HG02759 (cell line): Measurements from ENCODE around the gene KIF16B.
A peak's percentile ranks its signal among the peaks of the same experiment; 100 is the strongest.

Experiments
- ATAC-seq: cut with Tn5 transposase; IDR thresholded peaks from one replicate; pipeline ENCODE4 v1.9.1; 2021; ENCODE audit warnings: mild to moderate bottlenecking, moderate library complexity; ENCODE audit not compliant: unreplicated experiment

Gene KIF16B

DNA sequence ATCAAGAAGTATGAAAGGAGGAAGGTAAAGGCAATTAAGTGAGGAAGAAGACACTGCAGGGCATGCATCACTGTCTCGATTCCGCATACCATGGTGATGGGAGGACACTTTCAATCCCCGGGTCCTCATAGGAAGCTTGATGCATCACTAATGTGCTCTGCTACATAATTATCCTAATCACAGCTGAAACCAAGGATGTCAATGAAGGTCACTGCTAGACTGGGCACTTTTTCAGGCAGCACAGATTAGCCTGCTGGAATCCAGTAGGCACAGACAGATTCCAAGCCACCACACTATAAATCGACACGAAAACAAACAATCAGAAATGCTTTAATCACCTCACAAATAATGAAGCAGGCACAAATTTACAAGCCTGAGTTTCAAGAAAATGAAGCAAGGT is 206.7 kb downstream of the KIF16B start:
- ATAC-seq, result no peak

DNA sequence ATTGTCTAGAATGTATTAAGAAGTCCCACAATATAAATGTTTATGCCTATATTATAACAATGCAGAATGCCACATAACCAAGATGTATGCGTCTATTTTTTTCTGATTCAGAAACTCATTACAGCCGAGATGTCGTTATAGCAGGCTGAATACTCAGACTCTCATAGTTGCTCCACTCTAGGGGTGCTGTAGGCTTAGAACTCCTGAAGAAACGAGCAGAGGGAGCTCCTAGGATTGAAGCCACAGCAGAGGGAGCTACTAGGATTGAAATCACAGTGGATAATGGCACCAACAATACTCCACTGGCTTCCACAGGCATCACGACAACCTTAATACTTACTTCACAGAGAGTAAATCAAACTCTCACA is 208.9 kb downstream of the KIF16B start:
- no peak for ATAC-seq

DNA sequence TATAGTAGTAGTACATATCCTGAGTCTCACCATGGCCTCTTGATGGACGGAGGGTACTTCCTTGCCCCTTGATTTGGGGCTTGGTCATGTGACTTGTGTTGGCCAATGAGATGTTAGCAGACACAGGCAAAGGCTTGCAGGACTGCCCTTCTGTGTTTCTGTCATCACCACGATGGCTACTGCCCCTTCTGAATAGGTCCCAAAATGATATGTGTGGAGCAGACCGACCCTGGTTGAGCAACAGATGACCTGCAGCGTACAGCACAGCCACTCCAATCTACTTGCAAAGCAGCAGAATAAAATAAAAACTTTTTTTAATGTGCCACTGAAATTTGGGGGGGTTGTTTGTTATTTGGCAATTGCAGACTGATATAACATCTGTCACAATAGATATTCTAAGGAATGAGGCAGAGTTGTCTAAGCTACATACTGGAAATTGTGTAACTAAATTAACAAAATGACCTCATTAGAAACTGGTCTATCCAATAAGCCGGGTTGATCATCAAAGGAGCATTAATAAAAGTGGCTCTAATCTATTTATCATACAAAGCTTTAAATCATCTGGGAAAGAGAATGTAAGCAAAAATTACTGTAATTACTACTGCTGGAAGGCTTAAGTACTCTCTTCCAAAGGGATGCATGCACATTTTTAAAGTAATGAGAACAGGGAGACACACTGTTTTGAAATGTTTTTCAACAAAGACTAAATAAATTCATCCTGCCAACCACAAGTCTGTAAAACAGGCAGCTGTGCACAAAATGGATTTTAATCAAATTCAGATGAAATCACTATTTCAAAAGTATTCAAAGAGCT is 209.5 kb downstream of the KIF16B start:
- no peak for ATAC-seq

DNA sequence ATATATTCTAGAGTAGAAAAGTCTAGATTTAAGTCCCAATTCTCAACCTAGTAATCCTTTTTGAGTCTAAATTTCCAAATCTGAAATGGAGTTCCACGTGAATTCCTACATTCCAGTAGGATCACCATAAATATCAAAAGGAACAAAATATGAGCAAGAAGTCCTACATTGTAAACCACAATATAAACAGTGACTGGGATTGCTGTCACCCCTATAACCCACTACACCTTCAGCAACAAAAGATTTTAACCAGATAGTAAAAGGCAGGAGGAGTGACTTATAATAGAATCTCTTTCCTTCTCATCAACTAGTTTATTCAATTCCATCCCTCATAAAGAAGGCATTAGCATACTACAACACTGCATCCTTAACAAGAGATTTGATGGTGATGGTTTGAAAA is 210.6 kb downstream of the KIF16B start:
- ATAC-seq, result no peak

DNA sequence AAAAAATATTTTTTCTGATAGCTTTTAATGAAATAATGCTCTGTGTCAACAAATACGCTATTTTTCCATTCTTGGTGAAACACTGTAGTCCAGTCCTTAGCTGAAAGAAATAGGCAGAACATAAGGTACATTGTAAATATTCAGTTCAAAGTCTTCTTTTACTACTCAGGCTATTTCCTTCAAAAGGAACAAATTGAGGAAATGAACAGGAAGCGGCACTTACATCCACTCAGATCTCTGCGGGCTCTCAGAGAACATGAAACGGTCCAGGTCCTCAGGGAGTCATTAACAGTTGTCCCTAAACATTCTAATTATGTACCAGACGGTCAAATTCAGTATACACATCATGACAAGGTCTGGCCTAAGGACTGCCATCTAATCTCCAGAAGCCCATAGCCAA is 212.6 kb downstream of the KIF16B start:
- ATAC-seq, result no peak

DNA sequence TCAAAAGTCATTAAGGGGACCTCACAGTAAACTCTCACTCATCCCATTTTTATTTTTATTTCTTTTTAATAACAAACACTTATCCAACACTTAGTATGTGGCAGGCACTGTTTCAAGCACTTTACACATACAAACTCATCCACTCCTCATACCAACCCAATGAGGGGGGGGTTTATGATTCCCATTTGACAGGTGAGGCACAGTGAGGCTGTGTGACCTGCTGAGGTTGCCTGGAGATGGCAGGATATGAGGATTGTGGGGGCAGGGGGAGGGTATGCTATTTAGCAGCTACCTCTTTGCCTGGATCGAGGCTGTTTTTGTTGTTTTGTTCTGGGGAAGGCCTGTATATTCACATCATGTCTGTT is 219.8 kb downstream of the KIF16B start:
- no peak for ATAC-seq

DNA sequence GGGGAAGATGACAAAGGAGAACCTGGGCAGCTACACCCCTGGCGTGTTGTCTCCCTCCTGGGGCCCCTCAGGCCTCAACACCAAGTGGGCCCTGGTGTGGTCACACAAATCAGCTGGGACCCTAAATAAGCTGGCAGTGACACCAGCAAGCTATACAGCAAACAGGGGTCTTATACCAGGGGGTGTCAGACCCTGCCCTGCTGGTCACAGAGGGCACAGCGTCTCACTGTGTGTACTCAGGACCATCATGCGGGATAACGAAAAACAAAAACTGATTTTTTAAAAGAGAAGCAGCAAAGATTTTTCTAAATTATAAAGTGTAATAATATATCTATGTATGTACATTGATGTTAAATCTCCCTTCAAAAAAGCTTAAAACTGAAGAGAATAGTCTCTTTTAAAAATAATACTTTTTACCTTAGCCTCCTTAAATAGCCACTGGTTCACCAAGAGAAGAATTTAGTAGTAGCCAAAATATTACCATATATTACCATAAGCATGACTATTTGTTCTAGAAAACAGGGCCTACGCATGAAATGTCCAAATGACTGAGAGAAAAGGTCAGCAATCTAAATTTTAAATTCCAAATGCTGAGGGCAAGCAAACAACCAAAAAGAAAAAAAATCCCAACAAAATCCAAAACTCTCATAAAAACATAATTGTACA is 220.4 kb downstream of the KIF16B start:
- no peak for ATAC-seq

DNA sequence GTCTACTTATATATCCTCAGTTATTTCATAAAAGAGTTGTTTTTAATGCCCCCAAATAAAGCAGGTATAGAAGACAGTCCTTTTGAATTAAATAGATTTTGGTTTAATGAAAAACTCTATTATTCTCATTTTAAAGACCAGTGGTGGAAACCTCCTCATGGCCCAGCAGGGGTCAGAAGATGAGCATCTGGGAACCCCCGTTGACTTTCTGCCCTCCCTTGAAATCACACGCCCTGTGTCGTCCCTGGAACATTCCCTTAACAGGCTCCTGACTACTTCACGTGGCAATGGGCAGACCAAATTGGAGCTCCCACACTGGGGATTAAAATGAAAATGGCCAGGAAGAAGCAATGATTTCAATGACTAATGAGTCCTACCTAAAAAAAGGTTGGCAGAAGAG is 220.9 kb downstream of the KIF16B start:
- no peak for ATAC-seq

DNA sequence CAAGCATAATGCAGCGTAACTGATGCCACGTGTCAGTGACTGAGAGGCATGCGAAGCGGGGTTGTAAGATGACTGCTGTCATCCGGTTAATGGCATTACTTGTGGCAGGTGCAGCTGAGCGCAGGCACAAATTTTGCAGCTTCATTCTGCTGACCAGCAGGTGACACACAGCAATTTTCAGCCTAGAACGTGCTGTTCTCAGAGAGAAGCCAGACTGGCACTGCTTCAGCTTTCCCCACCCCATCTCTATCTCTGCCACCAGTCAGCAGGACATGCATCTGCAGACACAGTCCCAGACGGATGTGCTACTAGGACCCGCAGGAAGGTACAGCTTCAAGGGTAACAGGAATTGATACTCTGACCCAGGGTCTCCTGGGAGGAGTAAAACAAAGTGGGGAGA is 221.8 kb downstream of the KIF16B start:
- no peak for ATAC-seq

DNA sequence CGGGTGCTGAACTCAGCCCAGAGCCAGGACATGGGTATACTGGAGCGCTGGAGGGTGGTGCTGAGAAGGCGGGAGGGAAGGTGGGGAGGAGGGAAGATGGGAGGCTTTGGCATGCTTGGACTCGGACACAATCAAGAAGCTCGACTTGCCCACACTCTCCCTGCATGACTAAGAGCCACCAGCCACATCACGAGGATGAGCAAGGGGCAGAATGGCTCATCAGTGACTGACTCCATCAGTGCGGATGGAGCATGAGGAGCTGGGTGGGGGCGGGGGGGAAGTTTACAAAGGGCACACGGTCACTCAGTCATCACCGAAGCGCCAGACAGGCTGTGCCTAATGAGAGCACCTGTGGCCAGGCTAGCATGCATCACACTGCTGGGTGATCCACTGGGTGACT is 222.8 kb downstream of the KIF16B start:
- ATAC-seq, result no peak

DNA sequence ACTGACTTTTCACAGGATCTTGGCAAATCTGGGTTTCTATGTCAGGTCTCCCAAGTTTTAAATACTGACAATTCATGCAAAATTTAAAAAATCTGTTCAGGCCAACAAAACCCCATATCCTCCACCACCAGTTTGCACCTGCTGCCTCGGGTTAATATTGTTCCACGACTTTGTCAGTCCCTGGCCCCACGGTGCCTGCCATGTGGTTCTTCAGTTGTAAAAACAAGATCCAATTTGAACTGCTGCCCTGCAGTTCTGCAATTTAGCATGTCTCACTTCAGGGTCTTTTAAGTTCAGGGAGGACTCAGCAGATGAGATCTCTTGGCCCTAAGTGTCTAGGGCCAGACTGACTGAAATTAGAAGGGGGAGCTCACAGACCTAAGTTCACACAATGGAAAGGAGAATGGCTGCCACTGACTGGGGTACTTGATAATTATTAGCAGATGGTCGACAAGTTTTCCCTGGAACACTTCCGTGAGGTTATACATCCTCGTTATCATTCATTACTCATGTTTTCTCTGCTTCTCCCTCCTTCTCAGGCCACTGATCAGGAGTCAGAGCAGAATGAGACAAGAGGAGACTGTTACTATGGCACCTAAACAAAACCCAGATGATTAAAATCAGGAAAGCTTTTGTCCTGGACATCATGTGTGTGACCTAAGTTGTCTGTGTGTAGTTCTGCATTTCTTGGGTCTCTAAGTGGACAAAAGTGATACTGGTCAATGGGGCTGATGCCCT is 223.6 kb downstream of the KIF16B start:
- ATAC-seq, result no peak

DNA sequence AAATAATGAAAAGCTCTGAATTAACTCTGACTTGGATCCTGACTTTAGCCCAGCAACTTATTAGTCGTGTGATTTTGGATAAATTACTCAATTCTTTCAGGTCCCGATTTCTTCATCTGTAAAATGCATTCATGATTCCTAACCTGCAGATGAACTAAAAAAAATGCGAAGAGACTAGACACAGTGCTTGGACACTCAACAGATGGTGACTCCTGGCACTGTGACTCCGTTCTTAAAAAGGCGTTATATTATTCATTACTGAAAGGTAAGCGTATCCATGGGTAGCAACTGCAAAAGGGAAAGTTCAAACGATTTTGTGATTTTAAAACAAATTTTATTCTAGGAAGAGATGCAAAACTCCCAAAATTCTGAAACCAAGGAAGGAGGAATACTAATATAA is 226.3 kb downstream of the KIF16B start:
- no peak for ATAC-seq

DNA sequence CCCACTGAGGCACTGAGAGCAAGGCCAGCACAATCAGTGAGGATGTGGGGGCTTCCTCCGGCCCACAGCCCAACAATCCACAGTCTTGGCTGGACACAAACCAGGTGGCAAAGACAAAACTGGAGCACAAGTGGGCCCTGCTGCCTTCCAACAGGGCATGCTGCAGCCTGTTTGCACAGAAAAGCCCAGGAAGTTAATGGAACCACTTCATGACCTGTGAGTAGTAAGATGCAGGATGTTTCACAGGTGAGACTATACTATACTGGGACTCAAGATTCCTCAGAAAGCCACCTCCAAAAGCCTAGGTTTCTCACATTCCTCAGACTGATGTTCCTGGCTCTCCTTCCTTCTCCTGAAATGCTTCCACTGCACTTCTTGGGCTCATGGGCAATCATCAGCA is 235.5 kb downstream of the KIF16B start:
- ATAC-seq, result no peak

DNA sequence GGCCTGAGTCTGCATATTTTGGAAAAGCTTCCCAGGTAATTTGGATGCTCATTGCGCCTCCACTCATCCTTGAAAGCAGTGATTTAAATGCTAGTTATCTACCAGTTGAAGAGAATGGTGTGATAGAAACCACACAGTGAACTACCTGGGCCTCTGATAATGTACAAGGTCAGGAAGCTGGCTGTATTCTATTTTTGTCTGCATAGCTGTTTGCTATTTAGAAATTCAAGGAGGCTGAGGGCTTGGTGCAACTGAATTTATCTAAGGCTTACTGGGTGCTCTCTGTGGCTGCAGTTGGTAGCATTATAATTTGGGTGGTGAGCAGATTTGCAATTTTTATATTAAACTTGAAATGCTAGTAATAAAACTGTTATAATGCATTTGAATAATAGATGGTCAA is 245.6 kb downstream of the KIF16B start:
- ATAC-seq, result no peak

DNA sequence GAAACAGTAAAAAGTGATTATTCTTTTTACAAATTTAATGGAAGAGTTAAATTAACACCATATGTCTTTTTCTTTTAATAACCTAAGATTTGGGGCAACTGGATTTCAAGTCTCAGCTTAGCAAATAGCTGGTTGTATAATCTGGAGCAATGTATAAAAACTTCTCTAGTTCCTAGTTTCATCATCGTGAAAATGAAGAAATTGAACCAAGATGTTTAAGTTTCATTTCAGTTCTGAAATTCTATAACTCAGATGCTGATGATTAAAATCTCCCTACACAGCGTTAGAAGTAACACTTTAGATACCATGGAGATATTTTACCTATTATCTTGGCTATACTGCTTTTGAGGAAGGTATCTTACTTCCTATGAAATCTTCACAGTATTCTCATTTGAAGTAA is 252.0 kb downstream of the KIF16B start:
- ATAC-seq, result no peak

DNA sequence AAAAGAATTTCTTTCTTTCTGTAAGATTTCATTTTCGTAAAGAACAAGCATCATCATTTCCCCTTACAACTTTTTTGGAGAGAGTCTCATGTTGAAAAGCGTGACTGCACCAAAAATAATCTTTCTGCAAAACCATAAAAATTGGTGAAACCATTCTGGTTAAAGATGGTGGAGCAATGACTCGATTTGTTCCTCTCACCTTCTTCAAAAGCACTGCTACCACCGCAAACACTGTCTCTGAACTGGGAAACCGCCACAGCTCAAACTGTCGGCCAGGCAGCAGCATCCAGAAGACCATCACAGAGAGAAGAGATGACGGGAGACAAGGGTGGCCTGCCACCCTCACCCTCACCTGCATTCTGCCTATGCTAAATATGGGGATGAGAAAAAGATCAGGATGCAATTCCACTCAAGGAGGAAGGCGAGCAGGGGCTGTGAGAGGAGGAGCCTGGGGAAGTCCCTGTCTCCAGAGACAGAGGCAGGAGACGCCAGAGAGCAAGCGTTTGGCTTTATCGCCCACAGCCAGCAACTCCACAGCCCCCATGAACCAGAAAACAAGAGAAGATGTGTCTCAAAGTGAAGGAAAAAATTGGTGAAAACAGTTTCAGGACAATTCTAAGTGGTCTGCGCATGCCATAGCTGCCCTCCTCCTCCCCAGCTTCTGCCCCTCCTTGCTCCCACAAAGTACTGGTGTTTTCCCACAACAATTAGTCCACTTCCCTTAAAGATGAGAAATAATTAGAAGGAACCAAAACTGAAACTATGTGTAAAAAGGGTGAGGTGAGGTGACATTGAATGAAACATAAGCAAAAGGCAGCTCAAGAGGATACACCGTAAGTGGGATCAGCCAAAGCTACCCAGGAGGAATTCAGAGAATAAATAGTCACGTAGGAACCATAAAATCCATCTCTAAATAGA is 255.5 kb downstream of the KIF16B start:
- ATAC-seq, result no peak

DNA sequence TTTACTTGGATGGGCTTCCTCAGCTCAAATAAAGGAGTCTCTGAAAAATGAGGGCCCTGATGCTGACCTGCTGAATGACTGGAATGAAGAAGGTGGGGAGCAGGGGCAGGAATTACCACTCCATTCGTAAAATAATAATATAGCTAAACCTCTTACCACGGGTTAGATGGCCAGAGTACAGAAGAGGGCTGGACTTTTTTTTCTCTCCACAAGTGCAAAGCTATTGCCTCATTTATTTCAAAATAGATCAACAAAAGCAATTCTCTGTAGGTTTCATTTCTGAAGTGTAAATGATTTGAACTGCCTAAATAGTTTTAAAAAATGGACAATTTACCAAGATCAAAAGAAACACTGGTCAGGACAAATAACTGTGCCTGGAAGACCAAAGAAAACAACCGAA is 256.7 kb downstream of the KIF16B start:
- no peak for ATAC-seq

DNA sequence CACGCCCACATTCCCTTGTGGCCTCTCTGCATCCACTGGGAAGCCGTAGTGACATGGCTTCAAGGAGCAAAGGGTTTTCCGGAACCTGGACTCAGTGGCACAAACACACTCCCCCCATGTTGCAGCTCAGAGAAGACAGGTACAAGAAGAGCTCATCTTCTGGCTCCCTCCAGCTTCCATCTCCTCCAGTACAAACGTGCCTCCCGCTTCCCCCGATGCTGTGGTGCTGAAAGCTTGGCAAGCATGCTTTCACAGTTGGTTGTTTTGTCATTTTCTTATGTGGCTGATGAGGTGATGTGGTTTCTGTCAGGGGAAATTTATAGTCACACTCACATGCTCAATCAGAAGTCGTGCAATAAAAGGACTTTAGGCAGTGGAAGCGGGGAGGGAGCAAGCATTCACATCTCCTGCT is 258.5 kb downstream of the KIF16B start:
- ATAC-seq, result peak; percentile 23

DNA sequence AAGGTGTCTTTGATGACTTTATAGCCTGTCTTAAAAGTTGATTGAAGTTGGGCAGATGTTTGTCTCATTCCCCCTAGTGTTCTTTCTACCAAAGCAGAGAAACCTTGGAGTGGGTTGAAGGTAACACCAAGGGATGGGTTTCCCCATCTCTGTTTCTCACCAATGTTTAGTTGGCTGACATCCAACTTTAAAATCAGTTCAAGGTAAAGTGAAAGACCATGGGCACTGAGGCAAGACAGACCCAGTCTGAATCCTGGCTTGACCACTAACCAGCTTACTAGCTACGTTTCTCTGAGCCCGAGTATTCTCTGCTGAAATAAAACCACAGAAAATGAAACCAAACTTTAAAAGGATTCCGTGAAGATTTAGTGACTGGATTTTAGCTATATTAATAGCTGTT is 258.9 kb downstream of the KIF16B start:
- ATAC-seq, result peak; percentile 79

DNA sequence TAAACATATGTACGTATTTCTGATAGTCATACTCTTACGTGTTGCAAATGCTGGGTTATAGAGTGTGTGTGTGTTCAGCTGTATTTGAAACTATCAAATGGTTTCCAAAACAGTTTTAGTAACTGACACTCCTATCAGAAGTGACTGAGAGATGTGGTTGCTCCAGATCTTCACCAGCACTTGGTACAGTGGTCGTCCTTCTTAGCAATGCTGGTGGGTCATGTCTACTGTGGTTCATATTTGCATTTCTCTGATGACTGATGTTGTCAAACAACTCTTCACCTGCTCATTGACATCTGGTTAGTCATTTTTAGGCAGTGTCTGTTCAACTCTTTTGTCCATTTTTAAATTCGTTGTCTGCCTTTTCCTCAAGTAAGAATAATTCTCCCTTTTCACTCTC is 259.3 kb downstream of the KIF16B start:
- peak; percentile 33 for ATAC-seq

DNA sequence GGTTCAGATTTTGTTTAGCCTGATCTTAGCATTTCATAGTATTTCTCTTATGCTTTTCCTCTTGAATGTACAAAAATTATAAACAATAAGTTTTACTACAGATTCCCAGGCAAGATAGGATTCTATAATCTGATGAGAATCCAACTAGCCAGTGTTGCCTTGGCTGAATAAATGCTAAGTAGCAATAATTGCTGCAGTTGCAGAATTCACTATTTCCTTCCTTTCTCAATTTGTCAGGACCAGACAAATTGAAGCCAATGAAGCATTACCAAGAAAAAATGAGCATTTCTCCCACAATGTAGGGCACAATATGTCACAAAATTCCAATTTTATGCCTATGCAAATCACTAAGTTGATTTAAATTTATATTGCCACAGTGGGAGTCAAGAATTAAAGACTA is 260.2 kb downstream of the KIF16B start:
- ATAC-seq, result no peak
